Measurements from ENCODE around the gene TMPRSS11F. TPM values are rescaled to one million over a fixed set of nuclear protein-coding genes. Genes with fewer than 3 reads are reported as not detected.

The TMPRSS11F gene
- total RNA-seq, 2 experiments from 2014 or later = not detected

DNA sequence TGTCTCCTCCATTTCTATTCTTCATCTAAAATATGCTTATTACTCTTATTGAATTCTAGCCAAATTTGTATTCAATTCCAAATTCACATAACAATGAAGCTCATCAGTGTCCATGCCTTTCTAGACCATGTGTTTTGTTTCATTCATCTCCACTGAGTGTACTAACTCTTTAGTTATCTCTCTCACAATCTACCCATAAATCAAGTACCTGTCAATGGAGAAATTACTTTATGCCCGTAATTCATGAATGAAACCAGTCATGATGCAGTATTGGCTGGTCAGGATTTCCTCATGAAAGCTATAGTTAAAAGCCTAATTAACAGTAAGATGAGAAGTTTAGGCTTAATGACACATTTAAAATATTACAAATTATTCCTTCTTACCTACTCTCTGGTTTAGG is 12.2 kb upstream of the TMPRSS11F start:
- Mint-ChIP-seq H3K4me1 (no peaks in the 10 kb centered on the region), H3K4me3 (no peak overlapping the region), H3K9me3 (no peaks in the 10 kb centered on the region), H3K27me3 (no peaks in the 10 kb centered on the region), H3K27ac (no peak overlapping the region), H3K36me3 (ENCODE audit: low read depth) (no peaks in the 10 kb centered on the region)
- CTCF ChIA-PET = no interaction called here
- no peak for DNase-seq
- POLR2A ChIA-PET = no interaction called here

GRCh38 chr4:68132342-68132741 is 2.7 kb upstream of the TMPRSS11F start:
- ChIA-PET POLR2A (no interaction called here), CTCF (no interaction called here)
- no peak for DNase-seq
- Mint-ChIP-seq H3K36me3 (ENCODE audit: low read depth) (no peaks in the 10 kb centered on the region), H3K9me3 (peaks cover 5% of the 10 kb centered on the region), H3K4me3 (no peak overlapping the region), H3K4me1 (no peaks in the 10 kb centered on the region), H3K27me3 (peaks cover 2% of the 10 kb centered on the region), H3K27ac (no peak overlapping the region)

DNA sequence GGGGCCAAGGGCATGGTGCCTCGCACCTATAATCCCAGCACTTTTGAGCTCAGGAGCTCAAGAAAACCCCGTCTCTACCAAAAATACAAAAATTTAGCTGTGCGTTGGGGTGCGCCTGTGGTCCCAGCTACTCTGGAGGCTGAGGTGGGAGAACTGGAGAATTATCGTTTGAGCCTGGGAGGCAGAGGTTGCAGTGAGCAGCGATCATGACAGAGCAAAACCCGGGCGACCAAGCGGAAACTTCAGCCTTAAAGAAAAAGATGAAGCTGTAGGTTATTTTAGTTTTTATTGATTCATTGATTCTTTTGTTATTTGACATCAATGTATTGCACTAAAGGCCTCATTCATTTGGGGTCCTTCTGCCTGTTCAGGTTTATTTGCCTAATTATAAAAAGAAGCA is 5.4 kb downstream of the TMPRSS11F start:
- no peak overlapping the region for H3K4me3 Mint-ChIP-seq
- H3K27ac Mint-ChIP-seq = no peak overlapping the region
- DNase-seq = no peak
- H3K36me3 Mint-ChIP-seq (ENCODE audit: low read depth) = no peaks in the 10 kb centered on the region
- no peaks in the 10 kb centered on the region for H3K9me3 Mint-ChIP-seq
- H3K4me1 Mint-ChIP-seq = no peaks in the 10 kb centered on the region
- ChIA-PET CTCF (no interaction called here), POLR2A (no interaction called here)
- H3K27me3 Mint-ChIP-seq = peaks cover 2% of the 10 kb centered on the region

- POLR2A ChIA-PET = no interaction called here
- Mint-ChIP-seq H3K9me3 (no peaks in the 10 kb centered on the region), H3K36me3 (ENCODE audit: low read depth) (no peaks in the 10 kb centered on the region), H3K4me3 (no peak overlapping the region), H3K4me1 (no peaks in the 10 kb centered on the region), H3K27ac (no peak overlapping the region), H3K27me3 (no peaks in the 10 kb centered on the region)
- DNase-seq = no peak
- CTCF ChIA-PET = no interaction called here
Observed at GRCh38 chr4:68123525-68123924, 6.1 kb downstream of the TMPRSS11F start.

- Mint-ChIP-seq H3K27me3 (no peaks in the 10 kb centered on the region), H3K9me3 (no peaks in the 10 kb centered on the region), H3K4me3 (no peak overlapping the region), H3K4me1 (no peaks in the 10 kb centered on the region), H3K36me3 (ENCODE audit: low read depth) (no peaks in the 10 kb centered on the region), H3K27ac (no peak overlapping the region)
- ChIA-PET POLR2A (interaction anchor here (0.6 kb wide), 1 partner anchor 74 kb away, joined by 5 read pairs; no protein-coding TSS in a partner anchor), CTCF (no interaction called here)
- no peak for DNase-seq
Observed at GRCh38 chr4:68119921-68120320, 9.7 kb downstream of the TMPRSS11F start.

GRCh38 chr4:68110441-68110840 is 19.2 kb downstream of the TMPRSS11F start:
- POLR2A ChIA-PET = no interaction called here
- H3K4me1 Mint-ChIP-seq = no peaks in the 10 kb centered on the region
- peaks cover 2% of the 10 kb centered on the region for H3K9me3 Mint-ChIP-seq
- H3K36me3 Mint-ChIP-seq (ENCODE audit: low read depth) = no peaks in the 10 kb centered on the region
- H3K27ac Mint-ChIP-seq = no peak overlapping the region
- no peak for DNase-seq
- H3K4me3 Mint-ChIP-seq = no peak overlapping the region
- CTCF ChIA-PET = no interaction called here
- H3K27me3 Mint-ChIP-seq = no peaks in the 10 kb centered on the region

- Mint-ChIP-seq H3K36me3 (ENCODE audit: low read depth) (no peaks in the 10 kb centered on the region), H3K4me3 (no peak overlapping the region), H3K27me3 (no peaks in the 10 kb centered on the region), H3K4me1 (no peaks in the 10 kb centered on the region), H3K27ac (no peak overlapping the region), H3K9me3 (peaks cover 2% of the 10 kb centered on the region)
- ChIA-PET POLR2A (no interaction called here), CTCF (no interaction called here)
- no peak for DNase-seq
Observed at GRCh38 chr4:68109868-68110267, 19.8 kb downstream of the TMPRSS11F start.

DNA sequence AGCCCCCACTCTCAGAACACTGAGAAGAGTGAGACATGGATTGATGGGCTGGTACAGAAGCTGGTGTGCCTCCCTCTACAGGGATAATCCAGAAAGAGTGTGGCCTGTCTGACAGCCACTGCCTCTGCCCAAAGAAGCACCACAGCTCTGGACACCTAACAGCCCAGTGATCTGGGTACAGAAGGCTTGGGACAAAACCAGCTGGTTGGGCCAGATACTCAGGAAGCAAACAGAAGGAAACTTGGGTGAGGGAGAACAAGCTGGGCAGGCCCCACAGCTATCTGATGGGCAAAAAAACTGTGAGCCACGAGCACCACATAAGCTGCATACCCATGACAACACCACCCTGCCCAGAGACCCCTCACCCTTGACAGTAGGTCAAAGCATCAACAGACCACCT is 46.9 kb downstream of the TMPRSS11F start:
- H3K27me3 Mint-ChIP-seq = no peaks in the 10 kb centered on the region

DNA sequence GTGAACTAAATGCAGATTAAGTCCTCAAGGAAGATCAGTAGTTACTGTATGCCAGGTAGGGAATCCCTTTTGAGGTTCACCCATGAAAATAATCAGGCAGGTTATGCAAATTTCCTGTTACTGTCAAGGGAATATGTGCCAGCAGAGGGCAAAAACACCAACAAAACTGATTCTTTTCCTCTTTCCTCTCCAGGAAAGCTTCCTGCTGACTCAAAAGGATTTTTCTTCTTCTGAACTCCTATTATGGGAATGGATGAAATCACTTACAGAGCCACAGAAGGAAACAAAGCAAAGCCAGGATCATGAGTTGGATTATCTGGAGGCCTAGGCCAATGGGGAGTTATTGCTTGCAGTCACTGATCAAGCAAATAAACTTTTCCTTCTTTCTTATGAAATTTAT is 49.7 kb downstream of the TMPRSS11F start:
- ChIA-PET POLR2A (no interaction called here), CTCF (no interaction called here)
- H3K4me3 Mint-ChIP-seq = no peak overlapping the region
- H3K27ac Mint-ChIP-seq = no peak overlapping the region
- DNase-seq = no peak
- no peaks in the 10 kb centered on the region for H3K9me3 Mint-ChIP-seq
- H3K36me3 Mint-ChIP-seq (ENCODE audit: low read depth) = no peaks in the 10 kb centered on the region
- H3K4me1 Mint-ChIP-seq = no peaks in the 10 kb centered on the region
- H3K27me3 Mint-ChIP-seq = no peaks in the 10 kb centered on the region

More for the DNA sequence above, 46.9 kb downstream of the TMPRSS11F start:
- H3K4me3 Mint-ChIP-seq = no peak overlapping the region
- ChIA-PET CTCF (no interaction called here), POLR2A (no interaction called here)
- no peak for DNase-seq
- no peaks in the 10 kb centered on the region for H3K36me3 Mint-ChIP-seq (ENCODE audit: low read depth)
- no peaks in the 10 kb centered on the region for H3K4me1 Mint-ChIP-seq
- no peak overlapping the region for H3K27ac Mint-ChIP-seq
- peaks cover 4% of the 10 kb centered on the region for H3K9me3 Mint-ChIP-seq

GRCh38 chr4:68077737-68078136 is 51.9 kb downstream of the TMPRSS11F start:
- H3K4me1 Mint-ChIP-seq = no peaks in the 10 kb centered on the region
- peaks cover 1% of the 10 kb centered on the region for H3K27me3 Mint-ChIP-seq
- H3K27ac Mint-ChIP-seq = no peak overlapping the region
- POLR2A ChIA-PET = no interaction called here
- CTCF ChIA-PET = no interaction called here
- H3K4me3 Mint-ChIP-seq = no peak overlapping the region
- H3K36me3 Mint-ChIP-seq (ENCODE audit: low read depth) = no peaks in the 10 kb centered on the region
- H3K9me3 Mint-ChIP-seq = no peaks in the 10 kb centered on the region
- no peak for DNase-seq

GRCh38 chr4:68077301-68077700 is 52.4 kb downstream of the TMPRSS11F start:
- POLR2A ChIA-PET = no interaction called here
- Mint-ChIP-seq H3K4me1 (no peaks in the 10 kb centered on the region), H3K27ac (no peak overlapping the region), H3K36me3 (ENCODE audit: low read depth) (no peaks in the 10 kb centered on the region), H3K4me3 (no peak overlapping the region), H3K9me3 (no peaks in the 10 kb centered on the region), H3K27me3 (peaks cover 1% of the 10 kb centered on the region)
- no peak for DNase-seq
- CTCF ChIA-PET = no interaction called here

GRCh38 chr4:68076194-68076593 is 53.5 kb downstream of the TMPRSS11F start:
- ChIA-PET CTCF (no interaction called here), POLR2A (no interaction called here)
- Mint-ChIP-seq H3K36me3 (ENCODE audit: low read depth) (no peaks in the 10 kb centered on the region), H3K27ac (no peak overlapping the region), H3K4me1 (no peaks in the 10 kb centered on the region), H3K9me3 (no peaks in the 10 kb centered on the region), H3K4me3 (no peak overlapping the region), H3K27me3 (peaks cover 1% of the 10 kb centered on the region)
- no peak for DNase-seq

GRCh38 chr4:68074397-68074796 is 55.3 kb downstream of the TMPRSS11F start:
- Mint-ChIP-seq H3K4me3 (no peak overlapping the region), H3K27me3 (peaks cover 1% of the 10 kb centered on the region), H3K27ac (no peak overlapping the region), H3K36me3 (ENCODE audit: low read depth) (no peaks in the 10 kb centered on the region), H3K9me3 (no peaks in the 10 kb centered on the region), H3K4me1 (no peaks in the 10 kb centered on the region)
- ChIA-PET CTCF (no interaction called here), POLR2A (no interaction called here)
- DNase-seq = no peak

DNA sequence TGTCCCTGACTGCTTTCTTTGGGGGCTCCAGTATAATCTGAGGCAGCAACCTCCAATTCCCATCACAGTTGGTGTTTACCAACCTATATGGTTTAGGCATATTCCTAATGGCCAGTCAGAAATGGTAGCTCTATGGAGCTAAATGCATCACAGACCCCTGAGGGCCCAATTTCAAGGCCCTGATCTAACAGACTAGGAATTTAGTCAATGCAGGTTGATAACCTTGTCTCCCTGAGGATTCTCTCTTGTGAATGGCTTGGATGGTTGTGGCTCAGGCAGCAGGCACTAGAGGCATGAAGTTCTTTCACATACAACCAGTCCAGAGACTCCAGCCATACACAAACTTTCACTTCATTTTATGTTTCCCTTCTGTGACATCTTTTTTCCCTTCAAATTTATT is 59.4 kb downstream of the TMPRSS11F start:
- Mint-ChIP-seq H3K9me3 (no peaks in the 10 kb centered on the region), H3K27ac (no peak overlapping the region), H3K4me1 (no peaks in the 10 kb centered on the region), H3K36me3 (ENCODE audit: low read depth) (no peaks in the 10 kb centered on the region), H3K4me3 (no peak overlapping the region), H3K27me3 (peaks cover 1% of the 10 kb centered on the region)
- no peak for DNase-seq
- ChIA-PET CTCF (no interaction called here), POLR2A (no interaction called here)

DNA sequence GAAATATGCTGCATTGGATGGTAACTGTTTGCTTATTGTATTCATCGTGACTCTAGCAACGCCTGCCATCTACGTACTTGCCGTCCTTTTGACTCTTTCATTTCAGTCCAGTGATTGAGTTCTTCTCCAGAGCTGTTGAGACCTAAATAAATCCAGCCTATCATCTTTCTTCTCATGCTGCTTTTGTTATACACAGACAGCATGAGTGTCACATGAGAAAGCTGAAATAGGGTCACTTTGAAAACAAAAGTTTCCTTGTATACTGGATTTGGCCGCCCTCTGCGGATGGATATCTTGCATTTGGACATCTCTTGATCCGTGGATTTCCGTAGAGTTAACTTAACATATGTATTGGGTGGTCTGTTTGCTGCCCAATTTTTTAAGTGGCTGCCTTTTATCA is 67.2 kb downstream of the TMPRSS11F start:
- no peak overlapping the region for H3K27ac Mint-ChIP-seq
- CTCF ChIA-PET = no interaction called here

More for the DNA sequence above, 67.2 kb downstream of the TMPRSS11F start:
- no peak overlapping the region for H3K4me3 Mint-ChIP-seq
- H3K27me3 Mint-ChIP-seq = no peaks in the 10 kb centered on the region
- no peaks in the 10 kb centered on the region for H3K4me1 Mint-ChIP-seq
- no peak for DNase-seq
- H3K9me3 Mint-ChIP-seq = no peaks in the 10 kb centered on the region
- H3K36me3 Mint-ChIP-seq (ENCODE audit: low read depth) = no peaks in the 10 kb centered on the region
- POLR2A ChIA-PET = no interaction called here
